Measurements from ENCODE around the gene B3GAT1.

The B3GAT1 gene

GRCh38 chr11:134388590-134388989, 23.5 kb downstream of the B3GAT1 start:
- in situ Hi-C loops (cut with MboI; ENCODE audit: low pct_unique_long_range_greater_than_20kb, low sequenced_read_pairs, unreplicated experiment) = no loop called here
- TF ChIP-seq CTCF (IDR thresholded peaks at IDR 0.05; ENCODE audit: extremely low read depth, insufficient read depth, missing control alignments) = no peak
- DNase-seq (ENCODE audit: low spot score) = no peak

GRCh38 chr11:134387501-134387900, 24.5 kb downstream of the B3GAT1 start:
- no peak for TF ChIP-seq CTCF (IDR thresholded peaks at IDR 0.05; ENCODE audit: extremely low read depth, insufficient read depth, missing control alignments)
- in situ Hi-C loops (cut with MboI; ENCODE audit: low pct_unique_long_range_greater_than_20kb, low sequenced_read_pairs, unreplicated experiment) = no loop called here
- DNase-seq (ENCODE audit: low spot score) = no peak

- DNase-seq (ENCODE audit: low spot score) = no peak
- TF ChIP-seq CTCF (IDR thresholded peaks at IDR 0.05; ENCODE audit: extremely low read depth, insufficient read depth, missing control alignments) = no peak
- in situ Hi-C loops (cut with MboI; ENCODE audit: low pct_unique_long_range_greater_than_20kb, low sequenced_read_pairs, unreplicated experiment) = no loop called here
These were observed 25.1 kb downstream of the B3GAT1 start for GRCh38 chr11:134386945-134387344.

- no peak for TF ChIP-seq CTCF (IDR thresholded peaks at IDR 0.05; ENCODE audit: extremely low read depth, insufficient read depth, missing control alignments)
- in situ Hi-C loops (cut with MboI; ENCODE audit: low pct_unique_long_range_greater_than_20kb, low sequenced_read_pairs, unreplicated experiment) = no loop called here
- no peak for DNase-seq (ENCODE audit: low spot score)
These were observed 26.1 kb downstream of the B3GAT1 start for GRCh38 chr11:134385774-134386565.

GRCh38 chr11:134385171-134385570, 26.9 kb downstream of the B3GAT1 start:
- in situ Hi-C loops (cut with MboI; ENCODE audit: low pct_unique_long_range_greater_than_20kb, low sequenced_read_pairs, unreplicated experiment) = no loop called here
- DNase-seq (ENCODE audit: low spot score) = no peak
- no peak for TF ChIP-seq CTCF (IDR thresholded peaks at IDR 0.05; ENCODE audit: extremely low read depth, insufficient read depth, missing control alignments)

- TF ChIP-seq CTCF (IDR thresholded peaks at IDR 0.05; ENCODE audit: extremely low read depth, insufficient read depth, missing control alignments) = no peak
- in situ Hi-C loops (cut with MboI; ENCODE audit: low pct_unique_long_range_greater_than_20kb, low sequenced_read_pairs, unreplicated experiment) = no loop called here
- no peak for DNase-seq (ENCODE audit: low spot score)
These were observed 27.6 kb downstream of the B3GAT1 start for GRCh38 chr11:134384406-134384805.
